H4 (cell line): ENCODE measurements around the gene SLC15A5. TPM values are rescaled to one million over a fixed set of nuclear protein-coding genes. Genes with fewer than 3 reads are reported as not detected.

ENCODE experiments used
- DNase-seq: peaks from one replicate; pipeline ENCODE4 v3.0.0-alpha.2; 2015; ENCODE audit warnings: low spot score
- total RNA-seq: library from RNA; depleted of rRNA; stranded (reverse); fragments of >200 nt; shearing (Covaris generic); gene quantifications from 2 replicates; pipeline ENCODE4 v1.2.3, GENCODE V29; 2014; rRNA removed

The SLC15A5 gene, protein sequence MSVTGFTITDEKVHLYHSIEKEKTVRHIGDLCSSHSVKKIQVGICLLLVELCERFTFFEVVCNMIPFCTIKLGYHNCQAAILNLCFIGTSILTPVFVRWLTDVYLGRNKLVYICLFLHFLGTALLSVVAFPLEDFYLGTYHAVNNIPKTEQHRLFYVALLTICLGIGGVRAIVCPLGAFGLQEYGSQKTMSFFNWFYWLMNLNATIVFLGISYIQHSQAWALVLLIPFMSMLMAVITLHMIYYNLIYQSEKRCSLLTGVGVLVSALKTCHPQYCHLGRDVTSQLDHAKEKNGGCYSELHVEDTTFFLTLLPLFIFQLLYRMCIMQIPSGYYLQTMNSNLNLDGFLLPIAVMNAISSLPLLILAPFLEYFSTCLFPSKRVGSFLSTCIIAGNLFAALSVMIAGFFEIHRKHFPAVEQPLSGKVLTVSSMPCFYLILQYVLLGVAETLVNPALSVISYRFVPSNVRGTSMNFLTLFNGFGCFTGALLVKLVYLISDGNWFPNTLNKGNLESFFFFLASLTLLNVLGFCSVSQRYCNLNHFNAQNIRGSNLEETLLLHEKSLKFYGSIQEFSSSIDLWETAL
- not detected in 2 replicates for total RNA-seq

DNA sequence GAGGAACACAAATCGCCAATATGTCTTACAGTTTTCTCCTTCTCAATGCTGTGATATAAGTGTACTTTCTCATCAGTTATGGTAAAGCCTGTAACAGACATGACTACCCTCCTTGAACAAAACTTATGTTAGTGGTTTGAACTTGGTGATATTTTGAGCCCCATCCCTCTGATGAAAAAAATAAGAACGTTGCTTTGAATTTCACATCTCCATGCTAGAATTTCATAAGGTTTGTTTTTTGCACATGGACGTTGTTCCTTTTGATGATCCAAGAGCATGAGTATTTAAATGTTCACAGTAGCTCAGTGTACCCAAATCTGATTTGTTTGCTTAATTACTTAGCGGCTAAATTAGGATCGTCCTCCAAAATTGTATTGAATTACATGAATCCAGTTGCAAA lies at the start of gene SLC15A5:
SLC15A5 (minus strand) TSS at position 101 of the 400 bp plus-strand sequence; CDS start at position 101, 0 bp downstream.
- no peak for DNase-seq

DNA sequence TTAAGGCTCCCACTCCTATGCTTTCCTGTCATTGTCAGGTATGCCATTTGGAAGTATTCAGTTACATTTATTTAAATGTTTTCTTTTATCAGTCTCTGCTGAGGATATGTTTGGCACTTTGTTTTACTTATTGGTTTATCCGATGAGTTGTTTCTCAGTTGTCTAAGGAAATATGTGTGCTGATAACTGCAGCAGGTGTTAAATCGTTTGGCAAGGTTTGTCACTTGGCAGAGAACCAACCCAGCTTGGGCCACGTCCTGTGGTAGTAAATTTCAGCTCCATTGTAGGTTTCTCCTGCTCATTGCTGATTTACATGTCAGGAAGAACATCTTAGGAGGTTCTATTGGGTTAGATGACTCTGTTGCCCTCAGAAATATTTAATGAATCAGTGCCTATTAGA lies 47.9 kb upstream of the SLC15A5 start:
- DNase-seq, result no peak

DNA sequence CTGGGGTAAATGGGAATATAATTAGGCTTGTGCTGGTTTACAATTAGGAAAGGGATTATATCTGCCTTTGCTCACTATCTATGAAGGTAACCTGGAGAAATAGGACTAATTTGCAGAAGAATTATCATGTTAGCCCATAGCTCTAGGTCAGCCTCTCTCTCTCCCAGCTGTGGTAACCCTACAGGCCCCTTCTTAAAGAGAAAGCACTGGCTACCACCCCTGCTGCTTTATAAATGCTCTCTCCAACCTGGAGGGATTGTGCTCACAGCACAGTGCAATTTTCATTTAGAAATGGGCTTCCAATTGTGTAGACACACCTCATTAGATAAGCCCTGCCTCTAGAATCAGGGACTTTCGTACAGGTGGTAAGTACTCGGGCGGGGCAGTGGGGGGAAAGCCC lies 47.3 kb upstream of the SLC15A5 start:
- no peak for DNase-seq

DNA sequence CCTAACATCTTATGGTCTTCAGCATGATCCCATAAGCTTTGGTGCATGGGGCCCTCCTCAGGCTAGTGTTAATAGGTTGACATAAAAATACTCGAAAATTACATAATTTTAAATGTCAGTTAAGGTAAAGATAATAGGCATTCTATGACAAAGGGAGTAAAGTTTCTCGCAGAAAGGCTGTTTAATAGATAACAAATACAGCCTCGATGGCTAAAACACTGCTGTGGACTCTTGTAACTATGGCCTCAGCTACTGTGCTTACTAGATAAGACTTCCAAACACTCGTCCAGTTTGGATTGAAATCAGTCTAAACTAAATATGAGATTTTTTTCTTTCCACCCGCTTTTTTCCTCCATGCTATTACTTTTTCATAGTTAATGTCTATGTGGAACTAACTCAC lies 46.8 kb upstream of the SLC15A5 start:
- DNase-seq, result no peak

DNA sequence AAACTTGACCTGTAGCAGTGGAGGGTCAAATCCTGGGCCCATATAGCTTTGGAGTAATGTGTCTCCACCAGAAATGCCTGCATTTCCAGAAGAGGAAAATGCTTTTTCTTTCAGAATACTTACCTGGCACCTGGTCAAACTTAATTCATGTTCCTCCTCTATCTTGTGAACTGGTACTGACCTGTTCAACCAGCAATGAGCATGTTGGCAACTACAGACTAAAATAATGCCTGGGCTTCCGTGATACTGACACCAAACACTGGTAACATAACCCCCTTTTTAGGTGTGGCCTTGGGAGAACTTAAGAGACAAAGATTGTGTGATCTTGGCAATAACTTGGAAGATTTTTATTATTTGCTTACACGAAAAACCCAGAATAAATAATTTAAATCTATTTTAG lies 46.2 kb upstream of the SLC15A5 start:
- no peak for DNase-seq

DNA sequence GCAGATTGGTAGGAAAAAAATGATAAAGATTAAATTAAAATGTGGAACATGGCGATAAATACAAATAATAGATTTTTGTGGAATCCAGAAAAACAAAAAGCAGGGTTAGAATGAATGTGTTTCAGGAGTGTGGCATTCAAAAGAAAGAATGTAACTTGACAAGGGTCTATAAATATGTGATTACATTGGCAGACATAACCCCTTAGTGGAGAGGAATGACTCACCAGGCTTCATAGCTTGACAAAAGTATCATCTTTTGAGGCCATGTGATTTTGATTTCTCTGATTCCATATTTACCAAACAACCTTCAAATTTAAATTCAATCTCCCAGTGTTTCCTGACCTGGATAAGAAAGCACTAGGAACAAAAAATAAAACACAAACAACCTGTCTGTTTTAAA lies 45.5 kb upstream of the SLC15A5 start:
- no peak for DNase-seq

DNA sequence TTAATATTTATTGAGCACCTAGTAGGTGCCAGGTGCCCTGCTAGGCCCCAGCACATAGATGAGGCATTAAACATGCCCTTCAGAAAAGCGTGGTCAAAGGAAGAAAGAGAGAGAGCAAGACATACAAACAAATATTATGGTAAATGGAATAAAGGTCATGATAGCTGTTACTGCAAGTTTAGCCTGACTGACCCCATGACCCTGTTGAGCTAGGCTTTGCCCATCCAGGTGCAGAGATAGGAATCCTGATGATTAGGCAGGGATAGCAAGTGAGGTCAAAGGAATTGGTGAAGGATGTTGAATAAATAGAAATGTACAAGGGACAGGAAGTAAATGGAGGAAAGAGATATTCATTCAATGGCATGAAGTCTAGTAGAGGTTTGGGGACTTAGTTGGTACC lies 33.4 kb upstream of the SLC15A5 start:
- DNase-seq, result no peak

DNA sequence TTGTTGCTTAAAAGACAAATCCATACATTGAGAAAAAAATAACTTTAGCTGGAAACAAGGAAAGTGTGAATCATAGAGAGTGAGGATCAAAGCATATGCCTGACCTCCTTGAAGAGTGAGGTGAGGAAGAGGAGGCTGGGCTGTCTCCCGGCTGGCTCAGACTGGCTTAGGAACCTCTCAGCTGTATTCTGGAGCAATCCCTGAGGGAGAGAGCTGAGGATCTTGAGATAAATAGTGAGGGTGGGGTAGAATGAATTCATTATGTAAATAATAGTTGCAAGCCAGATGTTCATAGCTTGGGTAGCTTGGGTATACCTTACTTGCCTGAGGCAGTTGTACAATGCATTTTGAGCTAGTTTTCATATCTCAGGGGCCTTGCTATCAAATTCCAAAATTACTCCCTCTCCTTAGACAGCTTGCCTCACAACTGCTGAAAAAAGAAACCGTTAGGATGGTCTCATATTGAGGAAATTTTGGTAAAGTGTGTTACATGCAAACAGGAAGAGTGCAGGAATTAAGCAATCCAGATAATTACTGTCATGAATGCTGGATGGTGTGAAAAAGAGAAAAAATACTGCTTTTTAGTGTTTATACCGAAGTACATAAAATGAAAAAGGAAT lies 30.5 kb upstream of the SLC15A5 start:
- no peak for DNase-seq

DNA sequence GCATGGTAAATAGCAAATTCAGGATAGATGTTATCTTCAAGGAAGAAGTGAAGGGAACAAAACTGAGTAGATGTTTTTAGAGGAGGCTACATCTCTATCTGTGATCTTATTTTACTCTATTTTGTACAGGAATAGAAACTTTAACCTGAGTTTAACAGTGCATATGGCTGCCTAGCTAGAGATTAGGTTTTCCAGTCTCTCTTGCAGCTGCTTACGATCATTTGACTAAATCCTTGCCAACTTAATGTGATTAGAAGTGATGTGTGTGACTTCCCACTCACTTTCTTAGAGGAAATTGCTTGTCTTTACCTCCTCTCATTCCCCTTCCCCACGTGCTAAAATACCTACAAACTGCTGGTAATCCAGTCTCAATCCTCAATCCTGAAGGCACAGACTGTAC lies 26.5 kb upstream of the SLC15A5 start:
- DNase-seq, result no peak

DNA sequence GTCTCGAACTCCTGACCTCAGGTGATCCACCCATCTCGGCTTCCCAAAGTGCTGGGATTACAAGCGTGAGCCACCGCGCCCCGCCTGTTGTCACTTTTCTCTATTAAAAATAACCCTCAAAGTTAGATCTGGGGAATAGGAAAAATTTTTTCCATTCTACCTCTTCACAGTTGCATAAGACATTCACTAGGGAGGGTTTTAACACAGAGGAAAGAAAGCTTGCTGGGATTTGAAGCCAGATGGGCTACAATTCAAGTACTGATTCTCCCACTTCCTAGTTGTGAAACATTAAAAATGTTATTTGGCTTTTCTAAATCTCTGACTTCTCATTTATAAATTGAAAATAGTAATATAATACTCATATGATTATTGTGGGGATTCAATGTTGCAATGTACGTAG lies 23.3 kb upstream of the SLC15A5 start:
- DNase-seq, result no peak

DNA sequence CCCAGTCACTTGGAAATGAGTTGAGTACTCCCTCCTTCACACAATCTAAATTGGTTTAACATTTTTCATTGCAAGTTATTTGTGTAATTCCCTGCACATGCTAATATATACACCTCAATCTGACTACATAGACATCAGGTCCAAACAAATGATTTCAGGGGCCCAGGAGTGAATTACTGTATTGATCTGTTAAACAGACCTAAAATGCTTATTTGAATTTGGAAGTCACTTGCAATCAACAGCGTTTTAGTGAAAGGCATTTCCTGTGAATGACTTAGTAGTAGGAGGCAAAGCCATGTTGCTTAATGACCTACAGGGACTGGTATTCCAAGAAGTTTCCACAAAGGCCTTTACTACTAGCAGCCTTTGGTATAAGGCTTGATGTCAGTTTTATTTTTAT lies 22.6 kb upstream of the SLC15A5 start:
- DNase-seq, result no peak

DNA sequence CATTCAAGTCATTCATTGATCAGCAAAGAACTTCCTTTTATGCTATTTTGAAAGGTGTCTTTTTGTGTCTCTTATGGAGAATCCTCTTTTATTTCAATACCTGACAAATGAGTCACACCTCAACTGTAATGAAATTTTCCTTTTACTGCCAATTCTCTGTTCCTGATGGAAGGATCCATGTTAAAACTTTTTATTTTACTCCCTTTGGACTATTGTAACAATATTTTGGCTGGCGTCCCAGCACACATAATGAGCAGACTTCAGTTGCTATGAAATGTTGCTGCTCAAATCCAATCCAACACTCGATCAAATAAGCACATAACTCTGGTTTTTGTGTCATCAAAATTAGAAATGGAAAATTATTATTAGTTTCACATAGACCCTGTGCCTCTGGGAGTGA lies 21.9 kb upstream of the SLC15A5 start:
- DNase-seq, result no peak

DNA sequence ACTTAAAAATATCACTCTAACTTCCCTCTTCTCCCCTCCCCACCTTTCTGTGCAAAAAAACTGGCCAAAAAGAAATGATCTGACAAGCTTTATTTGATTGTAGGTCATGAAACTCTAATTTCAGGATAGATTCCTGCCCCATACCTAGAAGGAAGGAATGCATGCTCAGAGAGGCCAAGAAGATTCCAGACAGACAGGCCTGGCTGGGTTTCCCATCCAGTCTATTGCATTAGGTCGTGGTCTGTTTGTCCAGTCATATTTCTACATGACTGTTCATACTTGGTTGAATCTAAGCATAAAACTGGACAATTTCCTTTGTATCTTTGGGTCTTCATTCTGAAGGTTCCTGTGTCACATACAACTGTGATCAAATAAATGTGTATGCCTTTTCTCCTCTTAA lies 20.0 kb upstream of the SLC15A5 start:
- no peak for DNase-seq

DNA sequence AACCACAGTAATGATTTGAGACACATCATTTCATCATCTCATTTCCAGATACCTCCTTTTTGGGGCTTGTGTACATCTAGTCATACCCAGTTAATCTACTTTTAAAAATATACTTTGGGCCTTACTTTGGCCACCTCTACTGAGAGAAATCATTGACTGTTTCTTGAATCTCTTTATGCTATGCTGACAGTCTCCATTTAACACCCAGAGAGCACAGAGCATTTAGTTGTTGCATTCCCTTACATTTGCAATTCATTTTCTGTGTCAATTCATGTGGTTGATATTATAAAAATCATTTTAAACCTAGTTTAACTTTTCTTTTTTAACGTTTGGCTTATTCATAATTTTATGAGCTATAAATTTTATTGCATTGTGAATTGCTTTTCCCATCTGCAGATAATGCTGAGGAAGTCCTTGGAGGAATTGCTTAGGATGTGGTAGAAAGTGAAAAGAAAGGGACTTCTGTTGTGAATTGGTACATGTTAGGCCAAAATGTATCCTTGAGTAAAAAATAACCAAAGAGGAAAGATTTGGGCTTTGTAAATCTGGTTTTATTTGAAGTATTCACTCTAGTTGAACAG lies 17.0 kb upstream of the SLC15A5 start:
- DNase-seq, result no peak

DNA sequence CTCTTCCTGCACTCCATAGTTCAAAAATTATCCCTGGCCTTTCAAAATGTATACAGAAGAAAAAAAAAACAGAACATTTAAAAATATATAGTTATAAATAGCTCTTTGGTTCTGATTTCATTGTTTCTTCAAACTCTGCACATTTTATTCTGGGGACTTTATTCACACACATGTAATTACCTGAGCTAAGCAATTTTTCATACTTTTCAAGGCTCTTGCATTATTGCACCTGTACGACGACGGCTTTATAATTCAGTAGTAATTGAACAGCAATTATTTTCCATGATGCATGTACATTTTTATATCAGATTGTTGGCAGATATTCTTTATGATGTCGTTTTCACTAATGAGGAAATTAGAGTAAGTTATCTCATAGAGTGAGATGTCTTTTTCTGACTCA lies 13.5 kb upstream of the SLC15A5 start:
- DNase-seq, result no peak

DNA sequence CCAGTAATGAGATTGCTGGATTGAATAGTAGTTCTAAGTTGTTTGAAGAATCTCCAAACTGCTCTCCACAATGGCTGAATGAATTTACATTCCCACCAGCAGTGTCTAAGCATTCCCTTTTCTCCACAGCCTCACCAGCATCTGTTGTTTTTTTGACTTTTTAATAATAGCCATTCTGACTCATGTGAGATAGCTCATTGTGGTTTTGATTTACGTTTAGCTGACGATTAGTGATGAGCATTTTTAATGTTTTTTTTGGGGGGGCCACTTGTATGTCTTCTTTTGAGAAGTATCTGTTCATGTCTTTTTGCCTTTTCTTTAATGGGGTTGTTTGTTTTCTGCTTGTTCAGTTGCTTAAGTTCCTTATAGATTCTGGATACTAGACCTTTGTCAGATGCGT lies 8.1 kb upstream of the SLC15A5 start:
- no peak for DNase-seq

DNA sequence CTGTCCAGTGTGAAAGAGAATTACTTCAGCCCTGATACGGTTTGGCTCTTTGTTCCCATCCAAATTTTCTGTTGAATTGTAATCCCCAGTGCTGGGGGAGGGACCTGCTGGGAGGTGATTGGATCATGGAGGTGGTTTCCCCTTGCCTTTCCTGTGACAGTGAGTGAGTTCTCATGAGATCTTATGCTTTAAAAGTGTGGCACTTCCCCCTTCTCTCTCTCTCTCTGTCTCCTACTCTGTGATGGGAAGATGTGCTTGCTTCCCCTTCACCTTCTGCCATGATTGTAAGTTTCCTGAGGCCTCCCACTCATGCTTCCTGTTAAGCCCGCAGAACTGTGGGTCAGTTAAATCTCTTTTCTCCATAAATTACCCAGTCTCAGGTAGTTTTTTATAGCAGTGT lies 5.5 kb upstream of the SLC15A5 start:
- no peak for DNase-seq

DNA sequence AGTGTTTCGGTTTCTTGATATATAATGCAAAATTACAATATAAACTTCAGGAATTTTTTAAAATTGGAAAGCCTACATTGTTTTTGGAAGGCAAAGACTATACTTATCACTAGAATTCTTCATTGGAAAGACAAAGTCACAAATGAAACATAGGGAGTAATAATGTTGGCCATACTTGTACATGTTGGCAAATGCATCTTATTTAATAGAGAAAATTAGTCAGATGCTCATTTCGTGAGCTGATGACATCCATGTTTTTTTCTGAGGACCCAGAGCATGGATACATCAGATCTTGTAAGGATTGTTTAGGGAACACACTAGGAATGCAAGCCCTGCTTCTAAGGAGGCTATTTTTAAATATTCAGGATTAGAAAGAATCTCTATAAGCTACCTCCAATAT lies 4.6 kb upstream of the SLC15A5 start:
- DNase-seq, result no peak

DNA sequence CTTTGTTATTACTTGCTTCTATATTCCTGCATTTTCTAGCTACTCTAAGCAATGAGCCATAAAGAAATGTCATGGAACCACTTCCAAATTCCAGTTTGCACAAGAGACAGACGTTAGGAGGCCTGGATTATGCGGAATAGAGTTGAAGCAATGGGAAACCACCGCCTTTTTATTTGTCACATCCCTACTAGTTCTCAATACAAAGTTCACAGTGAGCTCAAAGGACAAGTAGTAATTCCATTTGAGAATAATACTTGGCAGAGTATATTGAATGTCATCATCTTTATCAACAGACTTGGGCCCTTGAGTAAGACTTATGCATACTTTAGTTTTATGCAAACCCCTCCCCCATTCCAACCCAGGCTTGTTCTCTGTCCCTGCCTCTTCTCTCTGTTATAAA lies 3.7 kb upstream of the SLC15A5 start:
- DNase-seq, result no peak

DNA sequence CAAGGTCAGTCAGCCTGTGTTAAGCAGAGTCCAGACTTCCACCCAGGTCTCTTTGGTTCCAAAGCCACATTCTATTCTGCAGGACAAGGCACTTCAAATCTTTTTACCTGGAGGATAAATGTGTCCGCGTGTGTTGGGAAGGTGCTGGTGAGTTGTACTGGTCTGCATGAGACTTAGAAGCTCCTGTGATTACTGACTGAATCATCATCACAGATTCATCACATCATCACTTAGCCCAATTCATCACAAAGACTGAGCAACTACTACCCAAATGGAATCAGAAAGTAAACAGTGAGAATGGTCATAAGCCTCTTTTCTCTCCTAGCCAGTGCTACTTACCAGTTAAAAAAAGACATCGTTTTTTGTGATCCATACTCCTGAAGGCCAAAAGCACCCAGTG lies 5.3 kb downstream of the SLC15A5 start:
- no peak for DNase-seq

DNA sequence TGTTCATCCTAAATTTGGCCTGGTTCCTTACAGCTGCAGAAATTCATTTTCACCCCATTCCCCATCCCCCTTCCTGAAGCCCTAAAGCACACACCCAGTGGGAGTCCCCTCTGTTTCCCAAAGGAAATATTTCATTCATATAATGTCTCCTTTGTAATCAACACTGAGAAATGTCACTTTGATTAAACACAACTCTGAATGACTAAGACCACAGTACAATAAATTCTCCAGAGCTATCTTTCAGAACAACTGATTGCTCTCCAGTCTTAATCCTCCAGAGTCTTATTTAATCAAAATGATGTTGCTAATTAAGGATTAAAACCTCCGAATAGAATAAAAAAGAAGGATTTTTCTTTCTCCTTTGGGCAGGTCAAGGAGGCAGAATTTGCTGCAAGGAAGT lies 6.4 kb downstream of the SLC15A5 start:
- no peak for DNase-seq

DNA sequence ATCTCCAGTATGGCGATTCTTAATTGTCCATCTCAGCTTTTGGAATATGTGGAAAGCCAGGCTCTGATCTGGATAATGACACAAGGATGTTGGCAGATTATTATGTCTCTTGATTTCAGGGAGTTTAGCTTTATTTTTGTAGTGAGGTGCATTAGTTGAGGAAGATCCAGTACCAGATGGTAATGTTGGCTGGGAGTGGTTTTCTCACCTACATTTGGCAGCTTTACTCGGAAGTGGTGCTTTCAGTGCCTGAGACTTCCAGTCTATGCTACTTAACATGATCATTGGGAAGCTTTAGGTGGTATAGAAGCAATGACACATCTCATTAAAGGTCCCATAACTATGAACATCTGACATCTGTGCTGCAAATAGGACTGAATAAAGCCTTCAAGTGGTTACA lies 7.5 kb downstream of the SLC15A5 start:
- DNase-seq, result no peak

DNA sequence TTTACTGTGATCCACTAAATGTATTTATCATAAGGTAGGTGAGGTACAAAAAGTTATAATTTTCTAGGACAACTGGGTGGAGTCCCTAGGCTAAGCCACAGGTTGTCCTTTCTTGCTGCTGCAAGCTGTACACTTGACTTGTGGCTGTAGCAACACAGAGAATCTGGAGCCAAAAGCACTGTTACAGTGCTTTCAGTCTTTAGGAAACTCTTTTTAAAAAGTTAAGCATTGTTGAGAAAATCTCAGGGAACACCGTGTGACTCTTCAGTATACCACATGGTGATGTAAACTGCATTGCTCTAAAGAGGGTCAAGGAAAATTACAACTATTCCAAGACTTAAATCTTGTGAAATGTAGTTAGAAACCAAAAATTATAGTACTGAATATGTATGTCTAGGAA lies 11.4 kb downstream of the SLC15A5 start:
- DNase-seq, result no peak
